Neural cell (in vitro differentiated cells): Measurements from ENCODE around the gene MFSD6L. TPM values are rescaled to one million over a fixed set of nuclear protein-coding genes. Genes with fewer than 3 reads are reported as not detected.

ENCODE experiments used
- H2AFZ ChIP-seq: fragments of 200-600, 300-800 bp; sonication (generic), shearing (Covaris generic); 2 replicates; pipeline ENCODE4 v1.6.0; 2014; ENCODE audit warnings: low read depth, mild to moderate bottlenecking, antibody characterized with exemption, low read length, moderate library complexity
- H3F3A ChIP-seq: fragments of 200-600 bp; shearing (Covaris generic); 2 replicates; pipeline ENCODE4 v1.6.1; 2016; ENCODE audit warnings: mild to moderate bottlenecking, moderate library complexity, mixed read lengths, antibody characterized with exemption, low read length; ENCODE audit not compliant: insufficient read depth, poor library complexity, severe bottlenecking
- H3K27ac ChIP-seq: fragments of 200-600, 300-800 bp; sonication (generic), shearing (Covaris generic); 2 replicates; pipeline ENCODE4 v1.5.1; 2014; ENCODE audit warnings: mild to moderate bottlenecking, low read length, moderate library complexity
- H3K27me3 ChIP-seq: fragments of 300-800, 200-600 bp; sonication (generic), shearing (Covaris generic); 2 replicates; pipeline ENCODE4 v1.6.0; 2014; ENCODE audit warnings: mild to moderate bottlenecking, low read depth, low read length, moderate library complexity; ENCODE audit not compliant: insufficient read depth
- H3K36me3 ChIP-seq: fragments of 300-800, 200-600 bp; sonication (generic), shearing (Covaris generic); 2 replicates; pipeline ENCODE4 v1.5.1; 2014; ENCODE audit warnings: mild to moderate bottlenecking, antibody characterized with exemption, low read length, moderate library complexity; ENCODE audit not compliant: insufficient read depth
- H3K4me2 ChIP-seq: fragments of 300-800, 200-600 bp; sonication (generic), shearing (Covaris generic); 2 replicates; pipeline ENCODE4 v1.6.0; 2014; ENCODE audit warnings: mild to moderate bottlenecking, low read length
- H3K4me3 ChIP-seq: fragments of 300-800, 200-600 bp; sonication (generic), shearing (Covaris generic); 2 replicates; pipeline ENCODE4 v1.5.1; 2014; ENCODE audit warnings: mild to moderate bottlenecking, low read length, moderate library complexity
- H3K79me2 ChIP-seq: fragments of 200-600 bp; shearing (Covaris generic); replicated peaks from 2 replicates; pipeline ENCODE4 v1.6.0; 2014; ENCODE audit warnings: mild to moderate bottlenecking, low read length, moderate library complexity; ENCODE audit not compliant: insufficient read depth
- H3K9ac ChIP-seq: fragments of 300-800, 200-600 bp; sonication (generic), shearing (Covaris generic); 2 replicates; pipeline ENCODE4 v1.6.1; 2016; ENCODE audit warnings: mild to moderate bottlenecking, low read length, mixed read lengths
- H3K9me2 ChIP-seq: fragments of 200-600 bp; shearing (Covaris generic); 2 replicates; pipeline ENCODE4 v1.6.1; 2016; ENCODE audit warnings: mild to moderate bottlenecking, low read length, mixed read lengths; ENCODE audit not compliant: insufficient read depth
- H3K9me3 ChIP-seq: fragments of 200-600, 300-800 bp; sonication (generic), shearing (Covaris generic); 2 replicates; pipeline ENCODE4 v1.6.1; 2016; ENCODE audit warnings: mild to moderate bottlenecking, mixed run types, low read length, moderate library complexity, mixed read lengths
- H4K20me1 ChIP-seq: fragments of 200-600 bp; shearing (Covaris generic); 2 replicates; pipeline ENCODE4 v1.6.1; 2016; ENCODE audit warnings: mild to moderate bottlenecking, mixed run types; ENCODE audit not compliant: insufficient read depth
- EP300 ChIP-seq: fragments of 450-650 bp; conservative IDR thresholded peaks from 2 replicates; pipeline ENCODE4 v1.6.1; 2014; ENCODE audit warnings: antibody characterized with exemption, mild to moderate bottlenecking, moderate library complexity; ENCODE audit not compliant: poor library complexity, severe bottlenecking
- EZH2 ChIP-seq: fragments of 200-600, 300-800 bp; shearing (Covaris generic), sonication (generic); IDR thresholded peaks from 2 replicates; pipeline ENCODE4 v1.6.1; 2014; ENCODE audit warnings: antibody characterized with exemption, low read length, borderline replicate concordance, mild to moderate bottlenecking; ENCODE audit not compliant: insufficient read depth, poor library complexity, severe bottlenecking
- MXI1 ChIP-seq: fragments of 450-650 bp; conservative IDR thresholded peaks from 2 replicates; pipeline ENCODE4 v1.6.1; 2014; ENCODE audit warnings: antibody characterized with exemption, mild to moderate bottlenecking; ENCODE audit not compliant: poor library complexity, severe bottlenecking
- POLR2AphosphoS5 ChIP-seq: IDR thresholded peaks from 2 replicates; pipeline ENCODE4 v1.6.1; 2012
- RAD21 ChIP-seq: fragments of 450-650 bp; conservative IDR thresholded peaks from 2 replicates; pipeline ENCODE4 v1.6.1; 2014; ENCODE audit warnings: antibody characterized with exemption, mild to moderate bottlenecking, moderate library complexity
- SMC3 ChIP-seq: fragments of 450-650 bp; conservative IDR thresholded peaks from 2 replicates; pipeline ENCODE4 v1.6.1; 2014; ENCODE audit warnings: antibody characterized with exemption, mild to moderate bottlenecking, moderate library complexity; ENCODE audit not compliant: poor library complexity
- TAF1 ChIP-seq: IDR thresholded peaks from 2 replicates; pipeline ENCODE4 v1.6.1; 2012; ENCODE audit warnings: low read depth
- polyA plus RNA-seq: library from polyadenylated mRNA; depleted of rRNA; stranded (reverse); fragments of >200 nt; gene quantifications from 2 replicates; pipeline ENCODE4 v1.2.3, GENCODE V29; 2014
- TF ChIP-seq, protein P1 (sequence below): IDR thresholded peaks from 2 replicates; pipeline ENCODE4 v1.6.1; 2012; ENCODE audit warnings: borderline replicate concordance
- TF ChIP-seq, protein P2 (sequence below): fragments of 450-650 bp; IDR thresholded peaks from 2 replicates; pipeline ENCODE4 v1.5.1; 2014; ENCODE audit warnings: antibody characterized with exemption, mild to moderate bottlenecking, moderate library complexity; ENCODE audit not compliant: poor library complexity, severe bottlenecking

Gene MFSD6L
- polyA plus RNA-seq, 1 donor from 2014 or later = not detected

DNA sequence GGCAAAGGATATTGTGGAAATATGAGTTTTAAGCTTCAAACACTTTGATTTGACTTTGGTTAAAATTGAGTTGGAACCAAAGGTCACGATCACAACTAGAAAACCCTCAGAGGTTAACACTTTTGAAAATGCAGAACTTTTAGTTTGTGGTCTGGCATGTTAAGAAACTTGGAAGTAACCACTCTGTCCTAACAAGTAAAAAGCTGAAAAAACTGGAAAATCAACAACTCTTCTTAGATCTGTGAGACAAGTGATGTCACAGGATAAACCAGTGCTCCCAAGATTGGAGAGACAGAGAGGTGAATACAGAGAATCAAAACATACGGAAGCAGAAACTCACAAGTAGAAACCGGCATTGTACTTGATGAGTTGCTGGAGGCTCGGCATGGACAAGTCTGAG lies 17.4 kb downstream of the MFSD6L start:
- no peak overlapping the region for H2AFZ ChIP-seq

DNA sequence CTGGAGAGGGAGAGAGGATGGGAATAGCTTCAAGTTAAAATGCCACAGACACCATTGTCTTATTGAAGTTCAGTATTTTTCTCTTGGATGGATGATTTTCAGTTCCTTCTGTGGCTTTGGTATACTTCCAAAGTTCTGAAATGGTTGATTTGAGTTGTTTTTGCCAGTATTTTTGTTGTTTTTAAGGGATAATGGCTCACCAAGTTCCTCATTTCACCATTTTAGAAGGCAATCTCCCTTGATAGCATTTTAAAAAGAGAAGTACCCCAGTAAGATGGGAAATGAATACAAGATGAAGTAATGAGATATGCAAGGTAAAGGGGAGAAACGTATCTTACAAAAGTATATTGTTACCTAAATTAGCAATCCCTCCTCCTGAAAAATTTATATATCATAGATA lies 22.3 kb downstream of the MFSD6L start:
- Histone ChIP-seq H3K79me2 (no peaks in the 10 kb centered on the region), H3F3A (no peaks in the 10 kb centered on the region), H3K9me3 (no peaks in the 10 kb centered on the region), H3K27ac (no peak overlapping the region), H3K36me3 (no peaks in the 10 kb centered on the region), H3K9me2 (no peaks in the 10 kb centered on the region), H3K27me3 (no peaks in the 10 kb centered on the region), H3K4me3 (no peak overlapping the region), H2AFZ (no peak overlapping the region), H3K4me2 (no peak overlapping the region), H3K9ac (no peak overlapping the region), H4K20me1 (no peaks in the 10 kb centered on the region)
- TF ChIP-seq, protein P1, sequence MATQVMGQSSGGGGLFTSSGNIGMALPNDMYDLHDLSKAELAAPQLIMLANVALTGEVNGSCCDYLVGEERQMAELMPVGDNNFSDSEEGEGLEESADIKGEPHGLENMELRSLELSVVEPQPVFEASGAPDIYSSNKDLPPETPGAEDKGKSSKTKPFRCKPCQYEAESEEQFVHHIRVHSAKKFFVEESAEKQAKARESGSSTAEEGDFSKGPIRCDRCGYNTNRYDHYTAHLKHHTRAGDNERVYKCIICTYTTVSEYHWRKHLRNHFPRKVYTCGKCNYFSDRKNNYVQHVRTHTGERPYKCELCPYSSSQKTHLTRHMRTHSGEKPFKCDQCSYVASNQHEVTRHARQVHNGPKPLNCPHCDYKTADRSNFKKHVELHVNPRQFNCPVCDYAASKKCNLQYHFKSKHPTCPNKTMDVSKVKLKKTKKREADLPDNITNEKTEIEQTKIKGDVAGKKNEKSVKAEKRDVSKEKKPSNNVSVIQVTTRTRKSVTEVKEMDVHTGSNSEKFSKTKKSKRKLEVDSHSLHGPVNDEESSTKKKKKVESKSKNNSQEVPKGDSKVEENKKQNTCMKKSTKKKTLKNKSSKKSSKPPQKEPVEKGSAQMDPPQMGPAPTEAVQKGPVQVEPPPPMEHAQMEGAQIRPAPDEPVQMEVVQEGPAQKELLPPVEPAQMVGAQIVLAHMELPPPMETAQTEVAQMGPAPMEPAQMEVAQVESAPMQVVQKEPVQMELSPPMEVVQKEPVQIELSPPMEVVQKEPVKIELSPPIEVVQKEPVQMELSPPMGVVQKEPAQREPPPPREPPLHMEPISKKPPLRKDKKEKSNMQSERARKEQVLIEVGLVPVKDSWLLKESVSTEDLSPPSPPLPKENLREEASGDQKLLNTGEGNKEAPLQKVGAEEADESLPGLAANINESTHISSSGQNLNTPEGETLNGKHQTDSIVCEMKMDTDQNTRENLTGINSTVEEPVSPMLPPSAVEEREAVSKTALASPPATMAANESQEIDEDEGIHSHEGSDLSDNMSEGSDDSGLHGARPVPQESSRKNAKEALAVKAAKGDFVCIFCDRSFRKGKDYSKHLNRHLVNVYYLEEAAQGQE = no peak
- TF ChIP-seq, protein P2, sequence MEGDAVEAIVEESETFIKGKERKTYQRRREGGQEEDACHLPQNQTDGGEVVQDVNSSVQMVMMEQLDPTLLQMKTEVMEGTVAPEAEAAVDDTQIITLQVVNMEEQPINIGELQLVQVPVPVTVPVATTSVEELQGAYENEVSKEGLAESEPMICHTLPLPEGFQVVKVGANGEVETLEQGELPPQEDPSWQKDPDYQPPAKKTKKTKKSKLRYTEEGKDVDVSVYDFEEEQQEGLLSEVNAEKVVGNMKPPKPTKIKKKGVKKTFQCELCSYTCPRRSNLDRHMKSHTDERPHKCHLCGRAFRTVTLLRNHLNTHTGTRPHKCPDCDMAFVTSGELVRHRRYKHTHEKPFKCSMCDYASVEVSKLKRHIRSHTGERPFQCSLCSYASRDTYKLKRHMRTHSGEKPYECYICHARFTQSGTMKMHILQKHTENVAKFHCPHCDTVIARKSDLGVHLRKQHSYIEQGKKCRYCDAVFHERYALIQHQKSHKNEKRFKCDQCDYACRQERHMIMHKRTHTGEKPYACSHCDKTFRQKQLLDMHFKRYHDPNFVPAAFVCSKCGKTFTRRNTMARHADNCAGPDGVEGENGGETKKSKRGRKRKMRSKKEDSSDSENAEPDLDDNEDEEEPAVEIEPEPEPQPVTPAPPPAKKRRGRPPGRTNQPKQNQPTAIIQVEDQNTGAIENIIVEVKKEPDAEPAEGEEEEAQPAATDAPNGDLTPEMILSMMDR = no peak
- TF ChIP-seq EP300 (no peak), SMC3 (no peak), MXI1 (no peak), EZH2 (no peak), TAF1 (no peak), RAD21 (no peak), POLR2AphosphoS5 (no peak)

More for the DNA sequence above, 17.4 kb downstream of the MFSD6L start:
- no peak for TF ChIP-seq POLR2AphosphoS5
- no peak for TF ChIP-seq RAD21
- TF ChIP-seq, protein P1 = no peak
- no peak for TF ChIP-seq EP300
- TF ChIP-seq EZH2 = no peak
- no peak for TF ChIP-seq SMC3
- no peak for TF ChIP-seq TAF1
- TF ChIP-seq, protein P2 = no peak
- no peak for TF ChIP-seq MXI1
- no peak overlapping the region for H3K9ac ChIP-seq
- no peak overlapping the region for H3K4me2 ChIP-seq
- H3K27ac ChIP-seq = no peak overlapping the region
- no peaks in the 10 kb centered on the region for H3K9me2 ChIP-seq
- H3K4me3 ChIP-seq = no peak overlapping the region
- no peaks in the 10 kb centered on the region for H4K20me1 ChIP-seq
- H3K27me3 ChIP-seq = no peaks in the 10 kb centered on the region
- no peaks in the 10 kb centered on the region for H3F3A ChIP-seq
- H3K36me3 ChIP-seq = no peaks in the 10 kb centered on the region
- H3K9me3 ChIP-seq = no peaks in the 10 kb centered on the region
- H3K79me2 ChIP-seq = no peaks in the 10 kb centered on the region
